ENCODE data around the gene C1QL2. TPM values are rescaled to one million over a fixed set of nuclear protein-coding genes. Genes with fewer than 3 reads are reported as not detected.
A peak's percentile ranks its signal among the peaks of the same experiment; 100 is the strongest.

C1QL2 gene
- total RNA-seq, 2 donors from 2014 or later = not detected

- Histone ChIP-seq H3K27me3 (no peaks in the 10 kb centered on the region), H3K36me3 (no peaks in the 10 kb centered on the region), H3K9me3 (no peaks in the 10 kb centered on the region), H3K27ac (no peak overlapping the region), H3K4me1 (no peaks in the 10 kb centered on the region), H3K4me3 (no peak overlapping the region)
- DNase-seq (ENCODE audit: low spot score) = no peak
- TF ChIP-seq CTCF (IDR thresholded peaks at IDR 0.05) = no peak
Observed at GRCh38 chr2:119109866-119110265, 48.7 kb downstream of the C1QL2 start.

DNA sequence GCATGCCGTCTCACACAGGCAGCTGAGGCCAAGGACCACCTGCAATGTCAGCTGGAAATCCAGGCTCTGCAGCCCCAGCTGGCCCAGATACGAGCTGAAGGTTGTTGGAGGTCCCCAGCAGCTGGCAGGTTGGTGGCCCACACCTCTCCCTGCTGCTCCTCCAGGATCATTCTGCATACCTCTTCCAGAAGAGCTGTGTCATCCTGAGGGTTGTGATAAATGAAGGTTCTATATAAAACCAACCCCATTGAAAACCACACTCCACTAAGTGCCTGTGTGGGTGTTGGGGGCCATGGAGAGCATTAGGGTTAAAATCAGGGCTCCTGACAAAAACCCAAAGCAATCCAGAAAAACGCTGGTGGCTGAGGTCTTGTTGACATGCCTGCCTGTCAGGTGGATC, 50.4 kb downstream of the C1QL2 start:
- Histone ChIP-seq H3K27ac (no peak overlapping the region), H3K9me3 (peaks cover 0 to 4% of the 10 kb centered on the region in 2 donors), H3K27me3 (no peaks in the 10 kb centered on the region), H3K4me1 (no peaks in the 10 kb centered on the region), H3K36me3 (no peaks in the 10 kb centered on the region), H3K4me3 (no peak overlapping the region)
- TF ChIP-seq CTCF (IDR thresholded peaks at IDR 0.05) = no peak
- peak; percentile 11 for DNase-seq (ENCODE audit: low spot score)

DNA sequence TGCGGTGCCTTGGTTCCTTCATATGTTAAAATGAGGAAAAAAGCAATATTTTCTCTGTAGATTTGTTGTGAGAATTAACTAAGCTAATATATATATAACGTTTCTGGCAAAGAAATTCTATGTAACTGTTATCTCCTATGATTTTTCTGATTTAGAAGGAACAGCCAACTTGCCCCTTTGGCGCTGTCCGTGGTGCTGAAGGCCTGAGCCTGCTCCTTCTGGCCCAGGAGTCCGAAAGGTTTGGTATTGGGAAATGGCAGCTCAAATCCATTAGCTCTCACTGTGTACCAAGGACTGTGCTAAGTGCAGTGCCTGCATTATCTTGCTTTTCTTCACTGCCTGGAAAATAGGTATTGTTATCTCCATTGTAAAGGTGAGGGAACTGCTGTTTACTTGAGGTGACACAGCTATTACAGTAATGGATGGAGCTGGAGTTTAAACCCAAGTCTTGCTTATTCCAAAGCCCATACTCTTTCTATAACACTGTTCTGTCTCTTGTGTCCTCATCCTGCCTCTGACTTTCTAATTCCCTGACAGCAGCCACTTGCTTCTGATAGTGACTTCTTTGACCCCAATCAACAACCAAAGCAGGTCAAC, 52.2 kb downstream of the C1QL2 start:
- no peaks in the 10 kb centered on the region for H3K4me1 ChIP-seq
- H3K4me3 ChIP-seq = no peak overlapping the region
- no peak for TF ChIP-seq CTCF (IDR thresholded peaks at IDR 0.05)

More for the DNA sequence above, 52.2 kb downstream of the C1QL2 start:
- H3K27ac ChIP-seq = no peak overlapping the region
- peaks cover 0 to 9% of the 10 kb centered on the region in 2 donors for H3K9me3 ChIP-seq
- no peak for DNase-seq (ENCODE audit: low spot score)
- no peaks in the 10 kb centered on the region for H3K27me3 ChIP-seq
- no peaks in the 10 kb centered on the region for H3K36me3 ChIP-seq

Other genes with a start within 250 kb of the C1QL2 start
- 10 to 100 TPM in 1 of 2 donors, 1 to 10 TPM in 1; 1.6 to 34.1 TPM for gene MARCO, start 216.6 kb downstream of the C1QL2 start, total RNA-seq
- gene STEAP3, start 65.1 kb upstream of the C1QL2 start, total RNA-seq = 1 to 10 TPM; 4.4 to 8.2 TPM
- 10 to 100 TPM in 1 of 2 donors, 1 to 10 TPM in 1; 8.1 to 11.1 TPM for gene C2orf76, start 208.1 kb upstream of the C1QL2 start, total RNA-seq
- 100 to 1,000 TPM; 174 to 312 TPM for gene DBI, start 208.2 kb upstream of the C1QL2 start, total RNA-seq